ENCODE measurements around the gene TEAD1. TPM values are rescaled to one million over a fixed set of nuclear protein-coding genes. Genes with fewer than 3 reads are reported as not detected.

TEAD1 gene
- total and polyA plus RNA-seq, 9 of the 15 experiments (the other 6 are each of a cell fraction or from before 2014, with no cell fraction given) = 1.7 to 17.7 (median 10.8) TPM

DNA sequence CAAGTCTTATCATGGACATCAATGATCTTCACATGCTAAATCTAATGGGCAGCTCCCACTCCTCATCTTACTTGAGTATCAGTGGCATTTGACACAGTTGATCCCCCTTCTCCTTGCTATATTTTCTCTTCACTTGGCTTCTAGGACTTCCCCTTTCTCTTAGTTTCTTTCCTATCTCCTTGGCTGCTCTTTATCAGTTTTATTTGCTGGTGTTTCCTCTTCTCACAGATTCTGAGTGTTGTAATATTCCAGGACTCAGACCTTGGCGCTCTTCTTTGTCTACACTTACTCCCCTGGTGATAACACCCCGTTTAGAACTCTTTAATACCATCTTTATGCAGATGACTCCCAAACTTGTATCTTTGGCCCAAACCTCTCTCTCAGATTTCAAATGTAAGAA lies 301.0 kb downstream of the TEAD1 start:
- intact Hi-C loops (cut with micrococcal nuclease) = no loop called here
- 7% methylated on average over 2 of the region's 2 CpGs for WGBS (ENCODE audit: insufficient coverage, low coverage, missing lambda C conversion rate)
- ATAC-seq (no peak), FAIRE-seq (no peak), DNase-seq (ENCODE audit: extremely low read depth in 1 of 4, low spot score in 3 of 4) (no peak)
- peaks cover under 1 to 11% of the 10 kb centered on the region in 2 experiments; a peak in 2 of 5 replicates for H3K4me1 ChIP-seq (replicated peaks in 1 of 2; ENCODE audit: control insufficient read depth in 2 of 2, insufficient read depth in 2 of 2, low read length in 2 of 2)
- no peak overlapping the region for H3K9ac ChIP-seq (ENCODE audit: insufficient read depth in 1 of 2, low read depth in 2 of 2, low read length in 2 of 2)
- H3K4me2 ChIP-seq (ENCODE audit: insufficient read depth, low read length) = no peak overlapping the region
- no peak overlapping the region for H3K27ac ChIP-seq (ENCODE audit: extremely low read depth, low read depth, low read length)
- H3K9me3 ChIP-seq (replicated peaks; ENCODE audit: control insufficient read depth, insufficient read depth, low read depth, low read length) = no peaks in the 10 kb centered on the region
- ChIA-PET POLR2A (interaction anchor here (0.8 to 1.5 kb wide), 4 partner anchors 7 to 44 kb away, joined by 3 to 7 read pairs (median 4); no protein-coding TSS in a partner anchor), CTCF (ENCODE audit: low intra/inter-chr PET ratio) (no interaction called here)
- H3K79me2 ChIP-seq (ENCODE audit: control insufficient read depth, insufficient read depth, low read length) = peaks cover 36% of the 10 kb centered on the region
- H2AFZ ChIP-seq (ENCODE audit: low read depth, low read length) = no peak overlapping the region
- H3K4me3 ChIP-seq = no peak overlapping the region
- BruUV-seq (replicated peaks) = no TSS peak
- H3K36me3 ChIP-seq (ENCODE audit: control insufficient read depth, insufficient read depth, low read length) = peaks cover 73% of the 10 kb centered on the region
- H3K9me1 ChIP-seq (ENCODE audit: control insufficient read depth, insufficient read depth, low read length) = peaks cover 2% of the 10 kb centered on the region
- TF ChIP-seq RHOXF2B (CRISPR knock-in tag; conservative IDR thresholded peaks at IDR 0.05) (no peak), OTX1 (CRISPR knock-in tag; IDR thresholded peaks at IDR 0.05) (0 out of 2 replicates have a peak, but pooled peaks have one; percentile 33), SIN3B (IDR thresholded peaks at IDR 0.05; ENCODE audit: low read depth) (no peak), SPI1 (IDR thresholded peaks at IDR 0.05; ENCODE audit: borderline replicate concordance, low read depth, low read length) (peak; percentile 87; the same call in 1 of the 2 replicates), NFXL1 (CRISPR knock-in tag; IDR thresholded peaks at IDR 0.05) (no peak), RBFOX2 (IDR thresholded peaks at IDR 0.05; ENCODE audit: low read depth, low read length) (0 out of 2 replicates have a peak, but pooled peaks have one; percentile 26), NFYB (IDR thresholded peaks at IDR 0.05; ENCODE audit: extremely low read depth, insufficient read length) (no peak), ARID1B (IDR thresholded peaks at IDR 0.05) (peak; percentile 21; the same call in 1 of the 2 replicates), KAT7 (CRISPR knock-in tag; IDR thresholded peaks at IDR 0.05; ENCODE audit: borderline replicate concordance) (no peak), SUPT5H (IDR thresholded peaks at IDR 0.05) (peak; percentile 56; the same call in 1 of the 2 replicates), CREB1 (IDR thresholded peaks at IDR 0.05) (no peak), CREB1 (CRISPR knock-in tag; IDR thresholded peaks at IDR 0.05) (no peak), POLR2A (conservative IDR thresholded peaks at IDR 0.05) (peak; percentile 60), POLR2B (IDR thresholded peaks at IDR 0.05; ENCODE audit: low read depth, partially characterized antibody) (peak; percentile 43)
- TF ChIP-seq, protein P1, sequence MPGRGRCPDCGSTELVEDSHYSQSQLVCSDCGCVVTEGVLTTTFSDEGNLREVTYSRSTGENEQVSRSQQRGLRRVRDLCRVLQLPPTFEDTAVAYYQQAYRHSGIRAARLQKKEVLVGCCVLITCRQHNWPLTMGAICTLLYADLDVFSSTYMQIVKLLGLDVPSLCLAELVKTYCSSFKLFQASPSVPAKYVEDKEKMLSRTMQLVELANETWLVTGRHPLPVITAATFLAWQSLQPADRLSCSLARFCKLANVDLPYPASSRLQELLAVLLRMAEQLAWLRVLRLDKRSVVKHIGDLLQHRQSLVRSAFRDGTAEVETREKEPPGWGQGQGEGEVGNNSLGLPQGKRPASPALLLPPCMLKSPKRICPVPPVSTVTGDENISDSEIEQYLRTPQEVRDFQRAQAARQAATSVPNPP (IDR thresholded peaks at IDR 0.05; ENCODE audit: borderline replicate concordance, insufficient read depth, insufficient read length) = no peak
- TF ChIP-seq, protein P2, sequence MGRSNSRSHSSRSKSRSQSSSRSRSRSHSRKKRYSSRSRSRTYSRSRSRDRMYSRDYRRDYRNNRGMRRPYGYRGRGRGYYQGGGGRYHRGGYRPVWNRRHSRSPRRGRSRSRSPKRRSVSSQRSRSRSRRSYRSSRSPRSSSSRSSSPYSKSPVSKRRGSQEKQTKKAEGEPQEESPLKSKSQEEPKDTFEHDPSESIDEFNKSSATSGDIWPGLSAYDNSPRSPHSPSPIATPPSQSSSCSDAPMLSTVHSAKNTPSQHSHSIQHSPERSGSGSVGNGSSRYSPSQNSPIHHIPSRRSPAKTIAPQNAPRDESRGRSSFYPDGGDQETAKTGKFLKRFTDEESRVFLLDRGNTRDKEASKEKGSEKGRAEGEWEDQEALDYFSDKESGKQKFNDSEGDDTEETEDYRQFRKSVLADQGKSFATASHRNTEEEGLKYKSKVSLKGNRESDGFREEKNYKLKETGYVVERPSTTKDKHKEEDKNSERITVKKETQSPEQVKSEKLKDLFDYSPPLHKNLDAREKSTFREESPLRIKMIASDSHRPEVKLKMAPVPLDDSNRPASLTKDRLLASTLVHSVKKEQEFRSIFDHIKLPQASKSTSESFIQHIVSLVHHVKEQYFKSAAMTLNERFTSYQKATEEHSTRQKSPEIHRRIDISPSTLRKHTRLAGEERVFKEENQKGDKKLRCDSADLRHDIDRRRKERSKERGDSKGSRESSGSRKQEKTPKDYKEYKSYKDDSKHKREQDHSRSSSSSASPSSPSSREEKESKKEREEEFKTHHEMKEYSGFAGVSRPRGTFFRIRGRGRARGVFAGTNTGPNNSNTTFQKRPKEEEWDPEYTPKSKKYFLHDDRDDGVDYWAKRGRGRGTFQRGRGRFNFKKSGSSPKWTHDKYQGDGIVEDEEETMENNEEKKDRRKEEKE (IDR thresholded peaks at IDR 0.05; ENCODE audit: borderline replicate concordance in 1 of 2, control insufficient read depth in 1 of 2, low read depth in 2 of 2, low read length in 1 of 2) = no peak
- TF ChIP-seq, protein P3, sequence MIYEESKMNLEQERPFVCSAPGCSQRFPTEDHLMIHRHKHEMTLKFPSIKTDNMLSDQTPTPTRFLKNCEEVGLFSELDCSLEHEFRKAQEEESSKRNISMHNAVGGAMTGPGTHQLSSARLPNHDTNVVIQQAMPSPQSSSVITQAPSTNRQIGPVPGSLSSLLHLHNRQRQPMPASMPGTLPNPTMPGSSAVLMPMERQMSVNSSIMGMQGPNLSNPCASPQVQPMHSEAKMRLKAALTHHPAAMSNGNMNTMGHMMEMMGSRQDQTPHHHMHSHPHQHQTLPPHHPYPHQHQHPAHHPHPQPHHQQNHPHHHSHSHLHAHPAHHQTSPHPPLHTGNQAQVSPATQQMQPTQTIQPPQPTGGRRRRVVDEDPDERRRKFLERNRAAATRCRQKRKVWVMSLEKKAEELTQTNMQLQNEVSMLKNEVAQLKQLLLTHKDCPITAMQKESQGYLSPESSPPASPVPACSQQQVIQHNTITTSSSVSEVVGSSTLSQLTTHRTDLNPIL (CRISPR knock-in tag; IDR thresholded peaks at IDR 0.05) = no peak
- peaks cover 19% of the 10 kb centered on the region; the same call in 1 of the 2 replicates for H4K20me1 ChIP-seq (replicated peaks; ENCODE audit: control insufficient read depth, insufficient read depth, low read length)
- no peaks in the 10 kb centered on the region for H3K27me3 ChIP-seq (ENCODE audit: control insufficient read depth in 2 of 2, insufficient read depth in 2 of 2, low read length in 2 of 2)
- in situ Hi-C loops (cut with MboI) = no loop called here
